Brain microvascular endothelial cell (primary cell): ENCODE measurements around the gene B3GNT4.
A peak's percentile ranks its signal among the peaks of the same experiment; 100 is the strongest.
"Not testable (repeated sequence)": the region's sequence is repeated elsewhere in the genome, so short reads cannot be mapped to it uniquely, and the experiment has no call there.

ENCODE experiments used
- DNase-seq: peaks from one replicate; pipeline ENCODE4 v3.0.0-alpha.2; 2020
- H3K27ac ChIP-seq: fragments of 250-450 bp; sonication (Bioruptor Pico); 2 replicates; pipeline ENCODE4 v1.5.1; 2020; ENCODE audit warnings: mild to moderate bottlenecking, moderate library complexity
- H3K27me3 ChIP-seq: fragments of 250-450 bp; sonication (Bioruptor Pico); replicated peaks from 2 replicates; pipeline ENCODE4 v1.5.1; 2020; ENCODE audit warnings: mild to moderate bottlenecking
- H3K36me3 ChIP-seq: fragments of 250-450 bp; sonication (Bioruptor Pico); replicated peaks from 2 replicates; pipeline ENCODE4 v1.5.1; 2020; ENCODE audit warnings: mild to moderate bottlenecking
- H3K4me3 ChIP-seq: 2 replicates; pipeline ENCODE4 v1.5.1; 2011; ENCODE audit warnings: low read depth, mild to moderate bottlenecking, control low read depth, low read length, moderate library complexity
- in situ Hi-C: cut with HindIII; loops from 2 replicates; pipeline ENCODE4 v1.10.0; 2017; ENCODE audit warnings: low sequenced_read_pairs, low pct_ligation_motif_present
- TF ChIP-seq, protein P1 (sequence below): IDR thresholded peaks from 2 replicates; pipeline ENCODE4 v1.5.1; 2011; ENCODE audit warnings: low read depth, mild to moderate bottlenecking, moderate library complexity, low read length, control low read depth, inconsistent platforms; ENCODE audit errors: missing control alignments

B3GNT4 gene

GRCh38 chr12:122171399-122171798, 32.1 kb upstream of the B3GNT4 start:
- in situ Hi-C loops: no loop called here
- Histone ChIP-seq H3K27ac (no peak overlapping the region), H3K27me3 (no peaks in the 10 kb centered on the region), H3K4me3 (no peak overlapping the region), H3K36me3 (no peaks in the 10 kb centered on the region)
- DNase-seq: no peak
- TF ChIP-seq, protein P1, sequence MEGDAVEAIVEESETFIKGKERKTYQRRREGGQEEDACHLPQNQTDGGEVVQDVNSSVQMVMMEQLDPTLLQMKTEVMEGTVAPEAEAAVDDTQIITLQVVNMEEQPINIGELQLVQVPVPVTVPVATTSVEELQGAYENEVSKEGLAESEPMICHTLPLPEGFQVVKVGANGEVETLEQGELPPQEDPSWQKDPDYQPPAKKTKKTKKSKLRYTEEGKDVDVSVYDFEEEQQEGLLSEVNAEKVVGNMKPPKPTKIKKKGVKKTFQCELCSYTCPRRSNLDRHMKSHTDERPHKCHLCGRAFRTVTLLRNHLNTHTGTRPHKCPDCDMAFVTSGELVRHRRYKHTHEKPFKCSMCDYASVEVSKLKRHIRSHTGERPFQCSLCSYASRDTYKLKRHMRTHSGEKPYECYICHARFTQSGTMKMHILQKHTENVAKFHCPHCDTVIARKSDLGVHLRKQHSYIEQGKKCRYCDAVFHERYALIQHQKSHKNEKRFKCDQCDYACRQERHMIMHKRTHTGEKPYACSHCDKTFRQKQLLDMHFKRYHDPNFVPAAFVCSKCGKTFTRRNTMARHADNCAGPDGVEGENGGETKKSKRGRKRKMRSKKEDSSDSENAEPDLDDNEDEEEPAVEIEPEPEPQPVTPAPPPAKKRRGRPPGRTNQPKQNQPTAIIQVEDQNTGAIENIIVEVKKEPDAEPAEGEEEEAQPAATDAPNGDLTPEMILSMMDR: no peak

GRCh38 chr12:122172262-122172939, 31.1 kb upstream of the B3GNT4 start:
- Histone ChIP-seq H3K27me3 (no peaks in the 10 kb centered on the region), H3K27ac (no peak overlapping the region), H3K4me3 (no peak overlapping the region), H3K36me3 (no peaks in the 10 kb centered on the region)
- in situ Hi-C loops: no loop called here
- TF ChIP-seq, protein P1: no peak
- DNase-seq: no peak

DNA sequence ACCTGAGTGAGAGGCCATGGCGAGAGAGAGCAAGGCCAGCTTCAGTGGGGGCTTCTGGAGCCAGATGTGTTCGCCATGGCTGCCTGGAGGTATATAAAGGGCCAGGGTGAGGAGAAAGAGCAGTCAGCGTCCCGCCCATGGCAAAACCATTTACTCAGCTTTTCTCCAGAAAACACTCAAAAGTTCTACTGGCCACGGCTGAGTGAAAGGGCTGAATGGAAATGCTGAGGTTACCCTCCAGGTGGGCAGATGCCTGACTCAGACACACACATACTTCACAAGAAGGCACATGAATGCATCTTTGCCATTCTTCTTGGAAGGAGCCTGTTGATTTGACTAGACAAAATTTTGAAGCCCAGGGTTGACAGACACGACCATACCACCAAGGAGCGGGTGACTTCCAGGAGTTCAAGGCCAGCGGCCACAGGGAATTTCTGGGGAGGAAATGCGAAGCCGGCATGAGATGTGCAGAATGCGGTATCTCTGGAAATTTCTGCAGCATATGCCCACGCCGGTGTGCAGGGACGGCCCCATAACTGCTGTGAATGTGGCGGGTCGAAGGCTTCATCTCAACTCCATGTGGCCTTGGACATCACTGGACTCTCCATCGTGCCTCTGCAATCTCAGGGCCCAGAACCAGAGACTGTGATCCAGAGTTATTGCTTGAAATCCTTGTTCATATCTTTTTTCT, 29.2 kb upstream of the B3GNT4 start, which contains the start of gene IL31:
IL31 (minus strand) TSS at position 67 of the 691 bp plus-strand sequence; CDS start at position 18, 49 bp downstream.
- DNase-seq: no peak
- in situ Hi-C loops: no loop called here
- H3K4me3 ChIP-seq: no peak within 1 kb of the TSS
- no peaks in the 10 kb centered on the region for H3K27me3 ChIP-seq
- H3K36me3 ChIP-seq: no peaks in the 10 kb centered on the region
- TF ChIP-seq, protein P1: no peak
- H3K27ac ChIP-seq: no peak within 1 kb of the TSS

DNA sequence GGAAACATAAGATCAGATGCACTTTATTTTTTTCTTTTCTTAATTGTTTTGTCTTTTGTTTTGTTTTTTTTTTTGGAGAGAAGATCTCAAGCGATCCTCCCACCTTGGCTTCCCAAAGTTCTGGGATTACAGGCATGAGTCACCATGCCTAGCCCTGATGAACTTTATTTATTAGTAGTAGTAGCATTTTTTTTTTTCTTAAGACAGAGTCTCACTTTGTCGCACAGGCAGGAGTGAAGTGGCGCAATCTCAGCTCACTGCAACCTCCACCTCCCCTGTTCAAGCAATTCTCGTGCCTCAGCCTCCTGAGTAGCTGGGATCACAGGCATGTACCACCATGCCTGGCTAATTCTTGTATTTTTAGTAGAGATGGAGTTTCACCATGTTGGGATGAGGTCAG, 27.0 kb upstream of the B3GNT4 start:
- H3K36me3 ChIP-seq, H3K27me3 ChIP-seq, H3K4me3 ChIP-seq, H3K27ac ChIP-seq, DNase-seq, in situ Hi-C loops: not testable (repeated sequence)

- in situ Hi-C loops: no loop called here
- no peak for DNase-seq
- TF ChIP-seq, protein P1: no peak
- peak within 1 kb of the TSS; percentile 54 for H3K4me3 ChIP-seq
- H3K36me3 ChIP-seq: no peaks in the 10 kb centered on the region
- H3K27ac ChIP-seq: no peak within 1 kb of the TSS
- no peaks in the 10 kb centered on the region for H3K27me3 ChIP-seq
These were observed 20.5 kb upstream of the B3GNT4 start, which contains the start of gene LRRC43 for GRCh38 chr12:122182887-122183587. Gene LRRC43 (plus strand): TSS chr12:122183123. CDS start chr12:122183145, 22 bp downstream.

DNA sequence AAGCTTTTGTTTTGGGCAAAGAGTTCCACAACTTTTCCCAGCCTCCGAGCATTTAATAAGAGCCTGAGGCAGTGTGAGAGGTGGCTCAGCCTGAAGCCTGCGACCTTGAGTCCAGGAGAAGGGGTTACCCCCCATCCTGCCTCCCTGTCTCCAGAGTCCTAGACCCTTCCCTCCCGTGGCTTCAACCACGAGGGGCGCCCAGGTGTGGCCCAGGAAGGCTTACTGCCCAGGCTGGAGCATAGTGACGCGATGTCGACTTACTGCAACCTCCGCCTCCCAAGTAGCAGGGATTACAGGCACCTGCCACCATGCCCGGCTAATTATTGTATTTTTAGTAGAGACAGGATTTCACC, 19.9 kb upstream of the B3GNT4 start:
- in situ Hi-C loops: no loop called here
- TF ChIP-seq, protein P1: no peak
- Histone ChIP-seq H3K36me3 (no peaks in the 10 kb centered on the region), H3K4me3 (peak overlapping the region; percentile 54), H3K27ac (no peak overlapping the region), H3K27me3 (no peaks in the 10 kb centered on the region)
- DNase-seq: no peak
